HG03469 (cell line): ENCODE data around the gene PTPRT.

Experiments used
- ATAC-seq: cut with Tn5 transposase; IDR thresholded peaks from one replicate; pipeline ENCODE4 v1.9.1; 2021; ENCODE audit warnings: mild to moderate bottlenecking, moderate library complexity, moderate number of reproducible peaks; ENCODE audit not compliant: unreplicated experiment

PTPRT gene

GRCh38 chr20:42646250-42646649 is 543.5 kb downstream of the PTPRT start:
- ATAC-seq = no peak

GRCh38 chr20:42641886-42642285 is 547.8 kb downstream of the PTPRT start:
- ATAC-seq = no peak

GRCh38 chr20:42639140-42639539 is 550.6 kb downstream of the PTPRT start:
- ATAC-seq = no peak

- ATAC-seq = no peak
Observed at GRCh38 chr20:42635699-42636411, 553.9 kb downstream of the PTPRT start.

- ATAC-seq = no peak
Observed at GRCh38 chr20:42634156-42634555, 555.5 kb downstream of the PTPRT start.

- ATAC-seq = no peak
Observed at GRCh38 chr20:42628683-42629082, 561.0 kb downstream of the PTPRT start.

- ATAC-seq = no peak
Observed at GRCh38 chr20:42613076-42613475, 576.6 kb downstream of the PTPRT start.

GRCh38 chr20:42611889-42612837 is 577.5 kb downstream of the PTPRT start:
- no peak for ATAC-seq

- ATAC-seq = no peak
Observed at GRCh38 chr20:42611423-42611822, 578.3 kb downstream of the PTPRT start.

GRCh38 chr20:42610070-42610469 is 579.6 kb downstream of the PTPRT start:
- ATAC-seq = no peak

- no peak for ATAC-seq
Observed at GRCh38 chr20:42609618-42610017, 580.1 kb downstream of the PTPRT start.

- no peak for ATAC-seq
Observed at GRCh38 chr20:42604998-42605956, 584.4 kb downstream of the PTPRT start.

GRCh38 chr20:42603655-42604054 is 586.1 kb downstream of the PTPRT start:
- no peak for ATAC-seq

- ATAC-seq = no peak
Observed at GRCh38 chr20:42598581-42598980, 591.1 kb downstream of the PTPRT start.

GRCh38 chr20:42595625-42596024 is 594.1 kb downstream of the PTPRT start:
- no peak for ATAC-seq

GRCh38 chr20:42594659-42595058 is 595.0 kb downstream of the PTPRT start:
- no peak for ATAC-seq

- ATAC-seq = no peak
Observed at GRCh38 chr20:42594011-42594410, 595.7 kb downstream of the PTPRT start.

- no peak for ATAC-seq
Observed at GRCh38 chr20:42589976-42590639, 599.6 kb downstream of the PTPRT start.

- ATAC-seq = no peak
Observed at GRCh38 chr20:42588847-42589246, 600.9 kb downstream of the PTPRT start.

GRCh38 chr20:42587427-42587826 is 602.3 kb downstream of the PTPRT start:
- no peak for ATAC-seq
